HepG2 (cell line): ENCODE results near the gene SND1. TPM values are rescaled to one million over a fixed set of nuclear protein-coding genes. Genes with fewer than 3 reads are reported as not detected.

Source experiments
- ATAC-seq: fragments of 200-7000 bp; cut with Tn5 transposase; 3 replicates; pipeline ENCODE4 v1.9.1; 2020; ENCODE audit warnings: mild to moderate bottlenecking, moderate library complexity
- BruUV-seq: library from RNA; stranded (reverse); fragments of 400-500 nt; replicated peaks from 2 replicates; lab custom pipeline; 2021; lab: Mats Ljungman, UMichigan
- CTCF ChIA-PET: fragments of 300-600 bp; formaldehyde crosslinking; extraction: SDS; loops from one replicate; lab custom pipeline; 2021; ENCODE audit warnings: low total read pairs, inconsistent platforms, low intra/inter-chr PET ratio; lab: Yijun Ruan, JAX
- POLR2A ChIA-PET: fragments of 350-600 bp; sonication (Branson Sonifier 250); formaldehyde crosslinking; loops from one replicate; lab custom pipeline; 2020; ENCODE audit warnings: antibody characterized with exemption, inconsistent platforms; lab: Yijun Ruan, JAX
- DNase-seq: peaks from one replicate; pipeline ENCODE4 v3.0.0-alpha.2; 2015; ENCODE audit warnings: low spot score
- FAIRE-seq: peaks from 3 replicates; lab custom pipeline; 2011; peaks lifted over from hg19 to GRCh38; lab: Jason Lieb, UNC
- H2AFZ ChIP-seq: one replicate; pipeline ENCODE4 v1.6.1; 2011; ENCODE audit warnings: low read length, inconsistent platforms
- H3K27ac ChIP-seq: fragments of 300-600 bp; 3 replicates; pipeline ENCODE4 v1.8.0; 2011; ENCODE audit warnings: mixed run types, mild to moderate bottlenecking, mixed read lengths, low read length, inconsistent platforms; ENCODE audit not compliant: insufficient read depth; ENCODE audit errors: extremely low read length
- H3K27me3 ChIP-seq, 2 experiments: fragments of 200-600 bp in 1 of 2; 2 replicates in 1 of 2; 3 replicates in 1 of 2; pipeline versions ENCODE4 v1.6.0 to v1.8.0; 2011; ENCODE audit warnings: low read length in 2 of 2, mild to moderate bottlenecking in 2 of 2, moderate library complexity in 2 of 2, inconsistent platforms in 1 of 2; ENCODE audit not compliant: insufficient read depth in 2 of 2, control insufficient read depth in 1 of 2
- H3K36me3 ChIP-seq, 2 experiments: fragments of 200-600 bp in 1 of 2; replicated peaks in 1 of 2; 2 replicates in 1 of 2; 3 replicates in 1 of 2; pipeline versions ENCODE4 v1.5.1 to v1.8.0; 2011; ENCODE audit warnings: low read length in 2 of 2, inconsistent platforms in 1 of 2; ENCODE audit not compliant: insufficient read depth in 2 of 2, control insufficient read depth in 1 of 2
- H3K4me1 ChIP-seq: 2 replicates; pipeline ENCODE4 v1.5.1; 2012; ENCODE audit warnings: low read length, inconsistent platforms; ENCODE audit not compliant: insufficient read depth
- H3K4me2 ChIP-seq: 2 replicates; pipeline ENCODE4 v1.6.0; 2011; ENCODE audit warnings: low read depth, low read length, inconsistent platforms
- H3K4me3 ChIP-seq, 3 experiments: fragments of 200-600 bp in 1 of 3; sonication (generic), shearing (Covaris generic) in 1 of 3; replicated peaks in 1 of 3; 2 replicates each; pipeline ENCODE4 v1.5.1; 2011 to 2016; ENCODE audit warnings: low read length in 3 of 3, inconsistent platforms in 2 of 3, low read depth in 2 of 3, mild to moderate bottlenecking in 2 of 3, control low read depth in 1 of 3, mixed read lengths in 1 of 3; ENCODE audit not compliant: insufficient read depth in 1 of 3
- H3K79me2 ChIP-seq: one replicate; pipeline ENCODE4 v1.6.1; 2011; ENCODE audit warnings: low read length, inconsistent platforms; ENCODE audit not compliant: insufficient read depth
- H3K9ac ChIP-seq: 2 replicates; pipeline ENCODE4 v1.6.0; 2011; ENCODE audit warnings: mild to moderate bottlenecking, low read depth, low read length, inconsistent platforms; ENCODE audit not compliant: insufficient read depth
- H3K9me3 ChIP-seq: 2 replicates; pipeline ENCODE4 v1.5.1; 2012; ENCODE audit warnings: mild to moderate bottlenecking, low read length
- H4K20me1 ChIP-seq: 2 replicates; pipeline ENCODE4 v1.6.0; 2011; ENCODE audit warnings: inconsistent platforms, mild to moderate bottlenecking, low read length, moderate library complexity; ENCODE audit not compliant: insufficient read depth
- ARHGAP35 ChIP-seq: sonication (generic); formaldehyde crosslinking; IDR thresholded peaks from 2 replicates; pipeline ENCODE4 v1.9.0; 2022; ENCODE audit warnings: mild to moderate bottlenecking, inconsistent platforms, moderate library complexity, missing genetic modification reagents, borderline replicate concordance
- DPF2 ChIP-seq: sonication (generic); formaldehyde crosslinking; IDR thresholded peaks from 2 replicates; pipeline ENCODE4 v1.4.0; 2020; ENCODE audit warnings: mild to moderate bottlenecking, low read depth, missing genetic modification reagents, borderline replicate concordance
- IRF2 ChIP-seq: IDR thresholded peaks from 2 replicates; pipeline ENCODE4 v1.6.1; 2018; ENCODE audit warnings: missing genetic modification reagents, missing compliant biosample characterization
- PRMT3 ChIP-seq: sonication (generic); formaldehyde crosslinking; IDR thresholded peaks from 2 replicates; pipeline ENCODE4 v1.8.1; 2022; ENCODE audit warnings: low read depth, mild to moderate bottlenecking, moderate library complexity, missing genetic modification reagents, borderline replicate concordance
- RBM39 ChIP-seq: fragments of 200-400 bp; formaldehyde crosslinking; IDR thresholded peaks from one replicate; pipeline ENCODE4 v1.6.1; 2018; ENCODE audit warnings: antibody characterized with exemption, mild to moderate bottlenecking, low read depth, low read length; ENCODE audit not compliant: poor library complexity, severe bottlenecking
- ZBTB21 ChIP-seq: sonication (generic); formaldehyde crosslinking; IDR thresholded peaks from 2 replicates; pipeline ENCODE4 v1.4.0; 2020; ENCODE audit warnings: missing genetic modification reagents
- ZBTB3 ChIP-seq: sonication (generic); formaldehyde crosslinking; IDR thresholded peaks from 2 replicates; pipeline ENCODE4 v1.4.0; 2020; ENCODE audit warnings: low read depth, mild to moderate bottlenecking, moderate library complexity, missing genetic modification reagents, borderline replicate concordance
- ZNF367 ChIP-seq: sonication (generic); formaldehyde crosslinking; IDR thresholded peaks from 2 replicates; pipeline ENCODE4 v1.4.0; 2020; ENCODE audit warnings: missing genetic modification reagents, borderline replicate concordance
- ZNF441 ChIP-seq: sonication (generic); formaldehyde crosslinking; IDR thresholded peaks from 2 replicates; pipeline ENCODE4 v1.7.0; 2021; ENCODE audit warnings: missing genetic modification reagents, borderline replicate concordance
- ZNF569 ChIP-seq: sonication (generic); formaldehyde crosslinking; IDR thresholded peaks from 2 replicates; pipeline ENCODE4 v1.5.0; 2020; ENCODE audit warnings: mild to moderate bottlenecking, missing genetic modification reagents, moderate library complexity, borderline replicate concordance
- ZNF768 ChIP-seq: sonication (generic); formaldehyde crosslinking; IDR thresholded peaks from 2 replicates; pipeline ENCODE4 v1.4.0; 2020; ENCODE audit warnings: missing genetic modification reagents
- WGBS: methylation state at CpG from one replicate; pipeline ENCODE4 v1.1.6; 2017; ENCODE audit warnings: low lambda C conversion rate; 5-methylcytosine and 5-hydroxymethylcytosine counted together
- in situ Hi-C: cut with HindIII; loops from 2 replicates; pipeline ENCODE4 v1.10.0; 2017; ENCODE audit warnings: low pct_unique_long_range_greater_than_20kb; ENCODE audit not compliant: extremely low pct_ligation_motif_present
- intact Hi-C: fragments of 100-400 bp; cut with micrococcal nuclease; formaldehyde crosslinking; loops from one replicate; pipeline ENCODE4 v1.10.0; 2022; ENCODE audit not compliant: unreplicated experiment
- polyA plus RNA-seq, 8 experiments: library from polyadenylated mRNA; depleted of rRNA in 3 of 8; stranded (reverse) in 7 of 8; unstranded in 1 of 8; fragments of >200 nt; fragmentation: Illumina TruSeq in 4 of 8; extraction: Trizol in 4 of 8; gene quantifications; 2 replicates each; pipeline versions ENCODE4 v1.2.1 to v1.2.3, GENCODE V29; 2011 to 2016; ENCODE audit warnings: low read depth in 4 of 8, missing spikeins in 1 of 8, mixed read lengths in 1 of 8; ENCODE audit not compliant: insufficient read depth in 1 of 8
- total RNA-seq, 5 experiments: library from RNA; depleted of rRNA; stranded (reverse); fragments of >200 nt; fragmentation: Illumina TruSeq; extraction: Trizol; gene quantifications; 2 replicates each; pipeline ENCODE4 v1.2.3, GENCODE V29; 2016; ENCODE audit warnings: low read depth in 1 of 5
- TF ChIP-seq, protein P1 (sequence below): sonication (generic); formaldehyde crosslinking; IDR thresholded peaks from 2 replicates; pipeline ENCODE4 v1.5.1; 2020; ENCODE audit warnings: mild to moderate bottlenecking, missing genetic modification reagents
- TF ChIP-seq, protein P2 (sequence below): sonication (generic); formaldehyde crosslinking; IDR thresholded peaks from 2 replicates; pipeline ENCODE4 v1.5.0; 2020; ENCODE audit warnings: missing genetic modification reagents, mild to moderate bottlenecking, borderline replicate concordance

SND1 gene
- total and polyA plus RNA-seq, 2 of the 13 experiments (the other 11 are each of a cell fraction or from before 2014, with no cell fraction given): 110 to 182 TPM

DNA sequence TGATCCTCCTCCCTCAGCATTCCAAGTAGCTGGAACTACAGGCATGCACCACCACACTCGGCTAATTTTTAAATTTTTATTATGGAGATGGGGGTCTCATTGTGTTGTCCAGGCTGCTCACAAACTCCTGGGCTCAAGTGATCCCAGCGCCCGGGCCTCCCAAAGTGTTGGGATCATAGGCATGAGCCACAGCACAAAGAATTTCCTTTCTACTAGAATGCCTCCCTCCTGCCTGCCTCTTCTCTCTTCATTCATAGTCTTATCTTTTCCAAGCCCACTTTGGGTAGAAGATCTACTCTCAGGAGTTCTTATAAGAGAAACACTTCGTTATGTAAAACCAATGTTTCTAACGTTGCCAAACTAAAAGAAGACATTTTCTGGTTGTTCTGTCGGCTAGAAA is 235.1 kb downstream of the SND1 start:
- Histone ChIP-seq H3K27me3 (no peaks in the 10 kb centered on the region), H3K4me3 (no peak overlapping the region), H3K9me3 (no peaks in the 10 kb centered on the region), H3K9ac (no peak overlapping the region), H2AFZ (no peak overlapping the region), H3K4me1 (peaks cover 18% of the 10 kb centered on the region; the same call in 1 of the 2 replicates), H3K36me3 (peaks cover 19 to 73% of the 10 kb centered on the region in 2 experiments), H3K27ac (no peak overlapping the region), H3K79me2 (no peaks in the 10 kb centered on the region), H3K4me2 (no peak overlapping the region), H4K20me1 (0 out of 2 replicates have a peak, but pooled peaks cover 7% of the 10 kb centered on the region)
- intact Hi-C loops (no loop called here), in situ Hi-C loops (no loop called here)
- no peak for ATAC-seq
- DNase-seq: no peak
- no peak for TF ChIP-seq PRMT3 (CRISPR knock-in tag)
- TF ChIP-seq, protein P1, sequence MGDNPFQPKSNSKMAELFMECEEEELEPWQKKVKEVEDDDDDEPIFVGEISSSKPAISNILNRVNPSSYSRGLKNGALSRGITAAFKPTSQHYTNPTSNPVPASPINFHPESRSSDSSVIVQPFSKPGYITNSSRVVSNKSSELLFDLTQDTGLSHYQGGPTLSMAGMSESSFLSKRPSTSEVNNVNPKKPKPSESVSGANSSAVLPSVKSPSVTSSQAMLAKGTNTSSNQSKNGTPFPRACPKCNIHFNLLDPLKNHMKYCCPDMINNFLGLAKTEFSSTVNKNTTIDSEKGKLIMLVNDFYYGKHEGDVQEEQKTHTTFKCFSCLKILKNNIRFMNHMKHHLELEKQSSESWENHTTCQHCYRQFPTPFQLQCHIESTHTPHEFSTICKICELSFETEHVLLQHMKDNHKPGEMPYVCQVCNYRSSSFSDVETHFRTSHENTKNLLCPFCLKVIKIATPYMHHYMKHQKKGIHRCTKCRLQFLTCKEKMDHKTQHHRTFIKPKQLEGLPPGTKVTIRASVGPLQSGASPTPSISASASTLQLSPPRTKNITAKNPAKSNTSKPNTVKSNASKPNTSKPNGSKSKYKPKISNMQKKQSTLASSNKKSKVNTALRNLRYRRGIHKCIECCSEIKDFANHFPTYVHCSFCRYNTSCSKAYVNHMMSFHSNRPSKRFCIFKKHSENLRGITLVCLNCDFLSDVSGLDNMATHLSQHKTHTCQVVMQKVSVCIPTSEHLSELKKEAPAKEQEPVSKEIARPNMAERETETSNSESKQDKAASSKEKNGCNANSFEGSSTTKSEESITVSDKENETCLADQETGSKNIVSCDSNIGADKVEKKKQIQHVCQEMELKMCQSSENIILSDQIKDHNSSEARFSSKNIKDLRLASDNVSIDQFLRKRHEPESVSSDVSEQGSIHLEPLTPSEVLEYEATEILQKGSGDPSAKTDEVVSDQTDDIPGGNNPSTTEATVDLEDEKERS: no peak
- TF ChIP-seq ZNF768 (CRISPR knock-in tag): no peak
- TF ChIP-seq ARHGAP35 (CRISPR knock-in tag): no peak
- TF ChIP-seq IRF2 (CRISPR knock-in tag): no peak
- no peak for TF ChIP-seq ZBTB21
- TF ChIP-seq ZNF367 (CRISPR knock-in tag): no peak
- TF ChIP-seq RBM39: no peak
- TF ChIP-seq ZBTB3 (CRISPR knock-in tag): no peak
- TF ChIP-seq, protein P2, sequence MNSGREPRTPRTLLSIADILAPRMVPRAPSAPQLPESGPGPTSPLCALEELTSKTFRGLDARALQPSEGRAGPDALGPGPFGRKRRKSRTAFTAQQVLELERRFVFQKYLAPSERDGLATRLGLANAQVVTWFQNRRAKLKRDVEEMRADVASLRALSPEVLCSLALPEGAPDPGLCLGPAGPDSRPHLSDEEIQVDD: no peak
- no peak for TF ChIP-seq ZNF569 (CRISPR knock-in tag)
- TF ChIP-seq DPF2 (CRISPR knock-in tag): no peak
- no peak for TF ChIP-seq ZNF441 (CRISPR knock-in tag)
- no TSS peak for BruUV-seq
- no peak for FAIRE-seq
- POLR2A ChIA-PET: no interaction called here
- WGBS: 94% methylated on average over 6 of the region's 6 CpGs
- CTCF ChIA-PET: no interaction called here
